Hematopoietic multipotent progenitor cell treated with erythropoietin and hydrocortisone succinate and interleukin-3 and kit ligand, for 15 days (in vitro differentiated cells): ENCODE measurements around the gene ZNF521.

Experiments used
- DNase-seq: peaks from one replicate; pipeline ENCODE4 v3.0.0-alpha.2; 2015; ENCODE audit warnings: low spot score

ZNF521 gene

GRCh38 chr18:25075783-25076182 is 276.2 kb downstream of the ZNF521 start:
- no peak for DNase-seq

GRCh38 chr18:25075331-25075730 is 276.6 kb downstream of the ZNF521 start:
- DNase-seq: no peak

- DNase-seq: no peak
Measured at GRCh38 chr18:25074925-25075324, 277.0 kb downstream of the ZNF521 start.

- no peak for DNase-seq
Measured at GRCh38 chr18:25072205-25072604, 279.8 kb downstream of the ZNF521 start.

GRCh38 chr18:25067275-25068025 is 284.5 kb downstream of the ZNF521 start:
- no peak for DNase-seq

GRCh38 chr18:25066516-25066915 is 285.4 kb downstream of the ZNF521 start:
- no peak for DNase-seq

GRCh38 chr18:25062720-25063119 is 289.2 kb downstream of the ZNF521 start:
- DNase-seq: no peak

GRCh38 chr18:25061395-25061794 is 290.6 kb downstream of the ZNF521 start:
- no peak for DNase-seq

GRCh38 chr18:25058521-25058920 is 293.4 kb downstream of the ZNF521 start:
- no peak for DNase-seq

- DNase-seq: no peak
Measured at GRCh38 chr18:25057491-25058050, 294.4 kb downstream of the ZNF521 start.

GRCh38 chr18:25056429-25056828 is 295.5 kb downstream of the ZNF521 start:
- DNase-seq: no peak

- DNase-seq: no peak
Measured at GRCh38 chr18:25055076-25055475, 296.9 kb downstream of the ZNF521 start.

GRCh38 chr18:25053466-25053865 is 298.5 kb downstream of the ZNF521 start:
- no peak for DNase-seq

- DNase-seq: no peak
Measured at GRCh38 chr18:25052511-25052921, 299.4 kb downstream of the ZNF521 start.

GRCh38 chr18:25050605-25051004 is 301.4 kb downstream of the ZNF521 start:
- no peak for DNase-seq

- no peak for DNase-seq
Measured at GRCh38 chr18:25047983-25048382, 304.0 kb downstream of the ZNF521 start.

GRCh38 chr18:25047421-25047820 is 304.5 kb downstream of the ZNF521 start:
- no peak for DNase-seq

- DNase-seq: no peak
Measured at GRCh38 chr18:25044694-25045093, 307.3 kb downstream of the ZNF521 start.

- no peak for DNase-seq
Measured at GRCh38 chr18:25043104-25043503, 308.9 kb downstream of the ZNF521 start.

- DNase-seq: no peak
Measured at GRCh38 chr18:25042641-25043051, 309.3 kb downstream of the ZNF521 start.

GRCh38 chr18:25039781-25040180 is 312.2 kb downstream of the ZNF521 start:
- DNase-seq: no peak

GRCh38 chr18:25038261-25038660 is 313.7 kb downstream of the ZNF521 start:
- DNase-seq: no peak

GRCh38 chr18:25033747-25034471 is 318.1 kb downstream of the ZNF521 start:
- no peak for DNase-seq
